Measurements from ENCODE around the gene PDE7B. TPM values are rescaled to one million over a fixed set of nuclear protein-coding genes. Genes with fewer than 3 reads are reported as not detected.

PDE7B gene
- total and polyA plus RNA-seq, 4 donors = 0.26 to 3.7 (median 1.8) TPM

GRCh38 chr6:136015531-136015930, 164.0 kb downstream of the PDE7B start:
- Histone ChIP-seq H3K36me3 (ENCODE audit: control insufficient read depth in 4 of 4, insufficient read depth in 4 of 4, low read length in 4 of 4) (no peaks in the 10 kb centered on the region), H3K4me3 (no peak overlapping the region), H3K9me3 (ENCODE audit: control insufficient read depth in 4 of 4, insufficient read depth in 3 of 4, low read length in 3 of 4) (no peaks in the 10 kb centered on the region), H3K9ac (ENCODE audit: insufficient read depth in 1 of 2, low read length in 2 of 2) (no peak overlapping the region), H3K27ac (ENCODE audit: low read depth in 1 of 2, low read length in 1 of 2) (no peak overlapping the region), H3K4me1 (ENCODE audit: control insufficient read depth in 5 of 5, insufficient read depth in 5 of 5, low read length in 5 of 5) (peaks cover 0 to 13% (median 4%) of the 10 kb centered on the region in 5 donors), H3K27me3 (ENCODE audit: control insufficient read depth in 3 of 3, insufficient read depth in 3 of 3, low read length in 2 of 3) (no peaks in the 10 kb centered on the region)
- ATAC-seq (ENCODE audit: insufficient read depth, low FRiP score) = no peak
- 71 to 85% methylated on average over 4 of the region's 4 CpGs for WGBS, 2 donors
- no peak for TF ChIP-seq CTCF (IDR thresholded peaks at IDR 0.05; ENCODE audit: control extremely low read depth, extremely low read depth)
- no peak for DNase-seq

GRCh38 chr6:136016228-136017225, 165.0 kb downstream of the PDE7B start:
- Histone ChIP-seq H3K36me3 (ENCODE audit: control insufficient read depth in 4 of 4, insufficient read depth in 4 of 4, low read length in 4 of 4) (no peaks in the 10 kb centered on the region), H3K9me3 (ENCODE audit: control insufficient read depth in 4 of 4, insufficient read depth in 3 of 4, low read length in 3 of 4) (no peaks in the 10 kb centered on the region), H3K27me3 (ENCODE audit: control insufficient read depth in 3 of 3, insufficient read depth in 3 of 3, low read length in 2 of 3) (no peaks in the 10 kb centered on the region), H3K27ac (ENCODE audit: low read depth in 1 of 2, low read length in 1 of 2) (no peak overlapping the region), H3K9ac (ENCODE audit: insufficient read depth in 1 of 2, low read length in 2 of 2) (no peak overlapping the region), H3K4me3 (no peak overlapping the region), H3K4me1 (ENCODE audit: control insufficient read depth in 5 of 5, insufficient read depth in 5 of 5, low read length in 5 of 5) (peaks cover 0 to 13% (median 4%) of the 10 kb centered on the region in 5 donors)
- WGBS, 2 donors = 66 to 87% methylated on average over 9 of the region's 9 CpGs
- DNase-seq = no peak
- no peak for TF ChIP-seq CTCF (IDR thresholded peaks at IDR 0.05; ENCODE audit: control extremely low read depth, extremely low read depth)
- peak; percentile 55 for ATAC-seq (ENCODE audit: insufficient read depth, low FRiP score)

GRCh38 chr6:136020691-136021090, 169.2 kb downstream of the PDE7B start:
- DNase-seq (no peak), ATAC-seq (ENCODE audit: insufficient read depth, low FRiP score) (no peak)
- H3K9ac ChIP-seq (ENCODE audit: insufficient read depth in 1 of 2, low read length in 2 of 2) = no peak overlapping the region
- no peak for TF ChIP-seq CTCF (IDR thresholded peaks at IDR 0.05; ENCODE audit: control extremely low read depth, extremely low read depth)
- H3K27me3 ChIP-seq (ENCODE audit: control insufficient read depth in 3 of 3, insufficient read depth in 3 of 3, low read length in 2 of 3) = no peaks in the 10 kb centered on the region
- H3K9me3 ChIP-seq (ENCODE audit: control insufficient read depth in 4 of 4, insufficient read depth in 3 of 4, low read length in 3 of 4) = no peaks in the 10 kb centered on the region
- WGBS, 2 donors = 86 to 91% methylated on average over 2 of the region's 2 CpGs
- H3K36me3 ChIP-seq (ENCODE audit: control insufficient read depth in 4 of 4, insufficient read depth in 4 of 4, low read length in 4 of 4) = no peaks in the 10 kb centered on the region
- H3K4me1 ChIP-seq (ENCODE audit: control insufficient read depth in 5 of 5, insufficient read depth in 5 of 5, low read length in 5 of 5) = peaks cover 0 to 3% (median 0%) of the 10 kb centered on the region in 5 donors
- H3K27ac ChIP-seq (ENCODE audit: low read depth in 1 of 2, low read length in 1 of 2) = no peak overlapping the region
- H3K4me3 ChIP-seq = no peak overlapping the region

Data from lung (tissue), 12 donors.